Endothelial cell of umbilical vein (primary cell): ENCODE measurements around the gene PRKG1.

Experiments
- CTCF ChIP-seq, 2 donors: IDR thresholded peaks; 1 replicate in 1 of 2; 2 replicates in 1 of 2; pipeline ENCODE4 v1.5.1; 2011; ENCODE audit warnings: low read length in 2 of 2, mild to moderate bottlenecking in 2 of 2, moderate library complexity in 2 of 2, control low read depth in 1 of 2, inconsistent platforms in 1 of 2, low read depth in 1 of 2; ENCODE audit not compliant: insufficient read depth in 1 of 2; ENCODE audit errors: extremely low read depth in 1 of 2
- EZH2 ChIP-seq: IDR thresholded peaks from 2 replicates; pipeline ENCODE4 v1.6.1; 2012; ENCODE audit warnings: borderline replicate concordance, low read depth, mild to moderate bottlenecking, moderate library complexity, low read length, inconsistent platforms; ENCODE audit not compliant: severe bottlenecking
- FOS ChIP-seq: IDR thresholded peaks from 2 replicates; pipeline ENCODE4 v1.6.1; 2011; ENCODE audit warnings: mild to moderate bottlenecking, low read length, moderate library complexity, borderline replicate concordance; ENCODE audit not compliant: insufficient read depth
- JUN ChIP-seq: IDR thresholded peaks from 2 replicates; pipeline ENCODE4 v1.6.1; 2011; ENCODE audit warnings: borderline replicate concordance, low read depth; ENCODE audit not compliant: insufficient read length, insufficient read depth
- POLR2A ChIP-seq: IDR thresholded peaks from 2 replicates; pipeline ENCODE4 v1.6.1; 2012; ENCODE audit warnings: low read depth, mild to moderate bottlenecking, control low read depth, low read length
- POLR2AphosphoS5 ChIP-seq: IDR thresholded peaks from 2 replicates; pipeline ENCODE4 v1.6.1; 2012; ENCODE audit warnings: low read depth, mild to moderate bottlenecking, control low read depth, low read length, moderate library complexity; ENCODE audit not compliant: insufficient read depth
- TF ChIP-seq, protein P1 (sequence below): IDR thresholded peaks from 2 replicates; pipeline ENCODE4 v1.6.1; 2011; ENCODE audit not compliant: insufficient read depth, insufficient read length

GRCh38 chr10:51965451-51965850, 891.2 kb downstream of the PRKG1 start:
- no peak for TF ChIP-seq POLR2A
- no peak for TF ChIP-seq CTCF (IDR thresholded peaks at IDR 0.05; ENCODE audit: extremely low read depth in 1 of 2, insufficient read depth in 1 of 2, low read depth in 1 of 2, low read length in 2 of 2)
- no peak for TF ChIP-seq POLR2AphosphoS5
- TF ChIP-seq JUN, result no peak
- no peak for TF ChIP-seq FOS
- TF ChIP-seq, protein P1, sequence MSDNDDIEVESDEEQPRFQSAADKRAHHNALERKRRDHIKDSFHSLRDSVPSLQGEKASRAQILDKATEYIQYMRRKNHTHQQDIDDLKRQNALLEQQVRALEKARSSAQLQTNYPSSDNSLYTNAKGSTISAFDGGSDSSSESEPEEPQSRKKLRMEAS, result no peak
- TF ChIP-seq EZH2, result no peak
